Measurements from ENCODE around the gene PRR7.

GRCh38 chr5:177465044-177465443 is 18.4 kb downstream of the PRR7 start:
- TF ChIP-seq CTCF (IDR thresholded peaks at IDR 0.05) (no peak), POLR2AphosphoS5 (IDR thresholded peaks at IDR 0.05; ENCODE audit: low read depth, low read length) (no peak), SIN3A (IDR thresholded peaks at IDR 0.05; ENCODE audit: borderline replicate concordance, insufficient read depth, low read depth, low read length) (no peak), TCF7L2 (IDR thresholded peaks at IDR 0.05; ENCODE audit: low read depth, low read length) (no peak)

All from Panc1 (cell line).